ENCODE results near the gene OGFR. TPM values are rescaled to one million over a fixed set of nuclear protein-coding genes. Genes with fewer than 3 reads are reported as not detected.

OGFR gene
- total RNA-seq, 1 experiment from 2014 or later, result 84.7 TPM

GRCh38 chr20:62790075-62790474 is 14.6 kb upstream of the OGFR start:
- no peaks in the 10 kb centered on the region for H3K27me3 Mint-ChIP-seq (ENCODE audit: insufficient read depth, unreplicated experiment)
- TF ChIP-seq CTCF (IDR thresholded peaks at IDR 0.05; ENCODE audit: insufficient read depth in 1 of 2, low read depth in 1 of 2, low read length in 1 of 2, severe bottlenecking in 1 of 2, unreplicated experiment in 1 of 2), result no peak
- Histone ChIP-seq H3K36me3 (ENCODE audit: control insufficient read depth, insufficient read depth, low read length) (no peaks in the 10 kb centered on the region), H3K9me3 (no peaks in the 10 kb centered on the region), H3K4me1 (peaks cover 5% of the 10 kb centered on the region), H3K27me3 (replicated peaks; ENCODE audit: control insufficient read depth, insufficient read depth, low read length) (no peaks in the 10 kb centered on the region), H3K4me3 (ENCODE audit: low read depth, low read length) (no peak overlapping the region)
- no peak for DNase-seq
- H3K4me1 Mint-ChIP-seq (ENCODE audit: low read depth, unreplicated experiment), result no peaks in the 10 kb centered on the region
- no peaks in the 10 kb centered on the region for H3K9me3 Mint-ChIP-seq (ENCODE audit: unreplicated experiment)
- no TSS peak for BruUV-seq (replicated peaks)
- no peak overlapping the region for H3K27ac Mint-ChIP-seq (ENCODE audit: unreplicated experiment)
- H3K4me3 Mint-ChIP-seq (ENCODE audit: unreplicated experiment), result no peak overlapping the region
- POLR2A ChIA-PET, result no interaction called here
- intact Hi-C loops (cut with micrococcal nuclease; ENCODE audit: unreplicated experiment), result loop anchor here (5.0 to 10.0 kb wide), 3 partner anchors 63 to 485 kb away; partner anchors contain the start of gene ADRM1
- peaks cover 15% of the 10 kb centered on the region for H3K36me3 Mint-ChIP-seq (ENCODE audit: insufficient read depth, unreplicated experiment)
- CTCF ChIA-PET, result interaction anchor here (1.1 to 1.7 kb wide), 3 partner anchors 25 to 167 kb away, joined by 3 to 8 read pairs (median 4); no protein-coding TSS in a partner anchor

- no peaks in the 10 kb centered on the region for H3K36me3 ChIP-seq (ENCODE audit: control insufficient read depth, insufficient read depth, low read length)
- ChIA-PET POLR2A (no interaction called here), CTCF (interaction anchor here (0.5 to 2.4 kb wide), 35 partner anchors 9 to 993 kb away, joined by 3 to 25 read pairs (median 4); partner anchors contain the start of gene NTSR1)
- H3K9me3 ChIP-seq, result no peaks in the 10 kb centered on the region
- Mint-ChIP-seq H3K27me3 (ENCODE audit: insufficient read depth, unreplicated experiment) (no peaks in the 10 kb centered on the region), H3K4me1 (ENCODE audit: low read depth, unreplicated experiment) (no peaks in the 10 kb centered on the region), H3K4me3 (ENCODE audit: unreplicated experiment) (no peak overlapping the region), H3K9me3 (ENCODE audit: unreplicated experiment) (no peaks in the 10 kb centered on the region), H3K27ac (ENCODE audit: unreplicated experiment) (no peak overlapping the region), H3K36me3 (ENCODE audit: insufficient read depth, unreplicated experiment) (peaks cover 28% of the 10 kb centered on the region)
- H3K27me3 ChIP-seq (replicated peaks; ENCODE audit: control insufficient read depth, insufficient read depth, low read length), result no peaks in the 10 kb centered on the region
- intact Hi-C loops (cut with micrococcal nuclease; ENCODE audit: unreplicated experiment), result loop anchor here (1.0 to 10.0 kb wide), 5 partner anchors 64 to 487 kb away; partner anchors contain the start of gene ADRM1
- peaks cover 5% of the 10 kb centered on the region for H3K4me1 ChIP-seq
- peak; percentile 99 to 100 for TF ChIP-seq CTCF (IDR thresholded peaks at IDR 0.05; ENCODE audit: insufficient read depth in 1 of 2, low read depth in 1 of 2, low read length in 1 of 2, severe bottlenecking in 1 of 2, unreplicated experiment in 1 of 2)
- peak; percentile 95 to 96 for DNase-seq
- no peak overlapping the region for H3K4me3 ChIP-seq (ENCODE audit: low read depth, low read length)
- BruUV-seq (replicated peaks), result no TSS peak
Observed at GRCh38 chr20:62791301-62792181, 13.1 kb upstream of the OGFR start.

DNA sequence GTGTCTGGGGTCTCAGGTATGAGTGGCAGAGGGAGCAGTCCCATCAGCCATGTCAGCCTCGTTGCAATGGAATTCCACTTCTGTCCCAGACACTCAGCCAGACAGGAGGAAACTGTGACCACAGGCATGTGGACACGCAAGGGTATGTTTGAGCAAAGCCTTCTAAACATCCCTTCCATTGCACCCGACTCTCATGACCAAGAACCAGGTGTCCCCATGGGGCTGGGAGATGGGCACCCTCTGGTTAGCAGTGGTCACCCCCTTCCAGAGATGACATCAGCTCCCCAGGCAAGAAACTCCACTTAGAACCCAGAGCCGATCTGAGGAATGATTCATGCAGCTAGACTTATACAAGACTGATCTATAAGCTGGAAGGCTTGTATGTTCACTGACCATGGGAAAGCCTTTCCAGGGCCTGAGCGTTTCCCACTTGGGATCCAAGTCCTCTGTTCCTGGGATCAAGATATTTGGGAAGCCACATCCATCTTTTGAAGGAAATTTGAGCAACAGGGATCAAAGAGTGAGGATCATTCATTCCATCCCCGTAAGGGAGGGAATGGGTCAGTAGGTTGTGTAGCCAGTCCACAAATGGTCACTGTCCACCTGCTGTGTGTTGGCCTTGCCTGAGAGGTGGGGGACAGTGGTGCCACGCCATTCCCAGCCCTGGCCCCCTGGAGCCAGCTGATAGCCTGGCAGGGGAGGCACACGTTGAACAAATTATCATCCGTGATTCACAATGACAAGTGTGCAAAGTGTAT is 12.3 kb upstream of the OGFR start:
- no peaks in the 10 kb centered on the region for H3K9me3 ChIP-seq
- POLR2A ChIA-PET, result no interaction called here
- Mint-ChIP-seq H3K4me3 (ENCODE audit: unreplicated experiment) (no peak overlapping the region), H3K27ac (ENCODE audit: unreplicated experiment) (no peak overlapping the region), H3K27me3 (ENCODE audit: insufficient read depth, unreplicated experiment) (no peaks in the 10 kb centered on the region), H3K9me3 (ENCODE audit: unreplicated experiment) (no peaks in the 10 kb centered on the region), H3K36me3 (ENCODE audit: insufficient read depth, unreplicated experiment) (peaks cover 33% of the 10 kb centered on the region), H3K4me1 (ENCODE audit: low read depth, unreplicated experiment) (peaks cover 2% of the 10 kb centered on the region)
- no peak for TF ChIP-seq CTCF (IDR thresholded peaks at IDR 0.05; ENCODE audit: insufficient read depth in 1 of 2, low read depth in 1 of 2, low read length in 1 of 2, severe bottlenecking in 1 of 2, unreplicated experiment in 1 of 2)
- no peaks in the 10 kb centered on the region for H3K27me3 ChIP-seq (replicated peaks; ENCODE audit: control insufficient read depth, insufficient read depth, low read length)
- H3K4me1 ChIP-seq, result peaks cover 10% of the 10 kb centered on the region
- intact Hi-C loops (cut with micrococcal nuclease; ENCODE audit: unreplicated experiment), result loop anchor here (5.0 to 10.0 kb wide), 3 partner anchors 65 to 488 kb away; partner anchors contain the start of gene ADRM1
- no peak overlapping the region for H3K4me3 ChIP-seq (ENCODE audit: low read depth, low read length)
- CTCF ChIA-PET, result interaction anchor here (0.5 to 2.4 kb wide), 22 partner anchors 10 to 362 kb away, joined by 3 to 25 read pairs (median 6); partner anchors contain the start of gene NTSR1
- no peaks in the 10 kb centered on the region; the same call in 1 of the 2 replicates for H3K36me3 ChIP-seq (ENCODE audit: control insufficient read depth, insufficient read depth, low read length)
- BruUV-seq (replicated peaks), result no TSS peak
- DNase-seq, result no peak

All from Caco-2 (cell line).